ENCODE measurements around the gene NQO2.
"Not testable (repeated sequence)": the region's sequence is repeated elsewhere in the genome, so short reads cannot be mapped to it uniquely, and the experiment has no call there.

NQO2 gene

GRCh38 chr6:2989332-2990247, 10.1 kb upstream of the NQO2 start:
- DNase-seq, result peak; percentile 75

DNA sequence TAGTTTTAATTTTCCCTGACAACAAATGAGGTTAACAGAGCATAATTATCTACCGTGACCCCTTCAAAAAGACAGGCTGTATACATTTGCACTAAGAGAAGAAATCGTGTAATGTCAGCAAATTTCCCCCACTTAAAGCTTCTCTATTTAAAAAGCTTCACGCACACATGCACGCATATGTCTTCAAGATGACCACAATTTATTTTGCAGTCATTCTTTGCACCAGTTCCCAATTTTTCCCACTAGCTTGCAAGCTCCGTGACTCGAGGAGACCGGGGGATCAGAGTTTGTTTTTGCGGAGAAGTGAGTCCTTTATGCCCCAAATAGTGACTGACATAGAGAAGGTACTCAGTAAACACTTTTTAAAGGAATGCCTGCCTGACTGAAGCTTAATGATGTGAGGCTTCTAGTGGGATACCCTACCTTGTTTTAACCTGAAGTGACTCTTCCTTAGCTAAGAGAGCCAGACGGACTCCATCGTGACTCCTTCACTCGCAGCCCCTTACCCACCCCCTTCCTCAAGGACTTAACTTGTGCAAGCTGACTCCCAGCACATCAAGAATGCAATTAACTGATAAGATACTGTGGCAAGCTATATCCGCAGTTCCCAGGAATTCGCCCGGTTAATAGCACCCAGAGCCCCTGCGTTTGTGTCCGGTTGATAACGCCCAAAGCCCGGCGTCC, 9.3 kb upstream of the NQO2 start:
- no peak for DNase-seq

- DNase-seq, result no peak
Observed at GRCh38 chr6:2990932-2991506, 8.7 kb upstream of the NQO2 start.

DNA sequence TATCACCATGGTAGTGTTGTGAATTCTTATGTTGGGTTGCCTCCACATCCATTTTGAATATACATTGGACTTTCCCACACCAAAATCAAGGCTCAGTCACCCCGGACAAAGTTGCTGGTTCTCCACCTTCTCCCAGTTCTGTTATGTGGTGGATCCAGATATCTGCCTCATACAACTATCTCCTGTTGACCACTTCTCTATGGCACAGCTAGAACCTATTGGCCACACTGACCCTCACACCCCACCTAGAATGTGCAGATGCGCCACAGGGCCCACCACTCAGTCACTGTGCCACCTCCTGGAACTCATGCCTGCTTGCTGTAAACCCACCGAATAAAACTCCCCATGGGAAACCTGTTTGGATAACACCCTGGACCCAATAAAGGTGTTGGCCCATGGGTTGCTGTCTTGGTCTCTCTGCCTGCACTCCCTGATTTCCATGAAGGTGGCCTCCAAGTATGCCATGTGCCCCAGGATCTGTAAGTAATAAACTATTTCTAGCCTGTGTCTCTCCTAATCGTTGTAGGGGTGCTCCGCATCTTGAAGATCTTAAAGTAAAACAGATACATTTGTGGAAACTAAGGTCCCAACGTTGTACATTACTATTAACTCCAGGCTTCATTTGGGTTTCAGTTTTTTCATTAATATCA, 7.2 kb upstream of the NQO2 start:
- no peak for DNase-seq

DNA sequence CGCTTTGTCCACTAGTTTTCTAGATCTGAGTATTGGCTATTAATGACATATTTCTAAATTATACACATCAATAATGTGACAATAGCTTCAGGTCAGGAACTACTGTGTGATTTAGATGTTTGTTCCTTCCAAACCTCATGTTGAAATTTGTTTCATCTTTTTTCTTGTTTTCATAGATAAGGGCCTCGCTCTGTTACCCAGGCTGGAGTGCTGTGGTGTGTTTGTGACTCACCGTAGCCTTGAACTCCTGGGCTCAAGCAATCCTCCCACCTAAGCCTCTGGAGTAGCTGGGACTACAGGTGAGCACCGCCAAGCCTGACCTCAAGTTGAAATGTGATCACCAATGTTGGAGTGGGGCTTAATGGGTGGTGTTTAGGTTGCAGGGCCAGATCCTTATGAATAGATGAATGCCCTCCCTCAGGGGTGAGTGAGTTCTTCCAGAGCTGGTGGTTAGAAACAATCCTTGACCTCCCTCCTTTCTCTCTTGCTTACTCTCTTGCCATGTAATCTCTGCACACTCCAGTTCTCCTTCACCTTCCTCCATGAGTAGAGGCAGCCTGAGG, 5.9 kb upstream of the NQO2 start:
- DNase-seq, result no peak

GRCh38 chr6:2998249-2998997, 1.3 kb upstream of the NQO2 start:
- peak; percentile 75 for DNase-seq

DNA sequence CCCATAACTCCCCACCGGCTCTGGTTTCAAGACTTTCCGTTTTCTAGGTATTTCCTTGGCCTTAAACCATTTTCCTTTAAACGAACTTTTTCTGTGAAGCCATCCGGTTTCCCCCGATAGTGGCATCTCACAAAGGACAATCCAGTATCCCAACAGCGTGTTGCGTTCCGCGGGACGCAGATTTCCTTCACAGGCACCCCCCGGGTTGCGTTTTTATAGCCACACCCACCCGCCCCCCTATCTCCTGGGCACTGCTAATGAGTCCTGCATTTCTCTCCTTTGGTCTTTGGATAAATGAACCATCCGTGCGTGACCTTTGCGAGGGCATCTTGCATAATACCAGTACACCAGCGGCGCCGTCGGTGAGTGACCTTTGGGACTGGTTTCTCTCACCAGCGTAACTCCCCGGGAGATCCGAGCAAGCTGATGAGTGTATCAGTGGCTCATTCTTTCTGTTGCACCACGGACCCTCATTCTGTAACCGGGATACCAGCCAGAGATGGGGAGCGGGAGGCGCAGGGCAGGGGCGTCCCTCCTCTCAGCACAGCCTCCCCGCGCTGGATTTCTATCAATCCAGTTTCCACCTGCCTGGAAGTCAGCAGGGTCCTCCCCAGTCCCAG, 586 bp upstream of the NQO2 start:
- no peak for DNase-seq

GRCh38 chr6:3001146-3001772, 1.6 kb downstream of the NQO2 start:
- no peak for DNase-seq

- no peak for DNase-seq
Observed at GRCh38 chr6:3001773-3002293, 2.1 kb downstream of the NQO2 start.

GRCh38 chr6:3003226-3003625, 3.5 kb downstream of the NQO2 start:
- not testable (repeated sequence) for DNase-seq

- DNase-seq, result no peak
Observed at GRCh38 chr6:3005077-3005476, 5.4 kb downstream of the NQO2 start.

GRCh38 chr6:3005874-3006273, 6.2 kb downstream of the NQO2 start:
- DNase-seq, result no peak

GRCh38 chr6:3006476-3006875, 6.8 kb downstream of the NQO2 start:
- DNase-seq, result no peak

GRCh38 chr6:3007571-3007970, 7.9 kb downstream of the NQO2 start:
- no peak for DNase-seq

GRCh38 chr6:3008712-3009265, 9.1 kb downstream of the NQO2 start:
- DNase-seq, result not testable (repeated sequence)

DNA sequence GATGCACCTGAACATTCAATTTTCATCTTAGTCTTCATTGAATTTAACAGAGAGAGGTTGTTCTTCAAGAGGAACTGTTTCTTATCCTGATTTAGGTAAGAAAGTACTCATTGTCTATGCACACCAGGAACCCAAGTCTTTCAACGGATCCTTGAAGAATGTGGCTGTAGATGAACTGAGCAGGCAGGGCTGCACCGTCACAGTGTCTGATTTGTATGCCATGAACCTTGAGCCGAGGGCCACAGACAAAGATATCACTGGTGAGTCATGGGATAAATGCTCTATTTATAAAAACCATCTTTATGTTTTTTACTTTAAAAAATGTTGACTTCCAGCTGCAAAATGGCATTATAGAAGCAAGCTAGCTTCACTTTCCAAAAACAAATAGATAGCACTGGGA, 10.2 kb downstream of the NQO2 start:
- DNase-seq, result no peak

- no peak for DNase-seq
Observed at GRCh38 chr6:3011158-3011557, 11.5 kb downstream of the NQO2 start.

DNA sequence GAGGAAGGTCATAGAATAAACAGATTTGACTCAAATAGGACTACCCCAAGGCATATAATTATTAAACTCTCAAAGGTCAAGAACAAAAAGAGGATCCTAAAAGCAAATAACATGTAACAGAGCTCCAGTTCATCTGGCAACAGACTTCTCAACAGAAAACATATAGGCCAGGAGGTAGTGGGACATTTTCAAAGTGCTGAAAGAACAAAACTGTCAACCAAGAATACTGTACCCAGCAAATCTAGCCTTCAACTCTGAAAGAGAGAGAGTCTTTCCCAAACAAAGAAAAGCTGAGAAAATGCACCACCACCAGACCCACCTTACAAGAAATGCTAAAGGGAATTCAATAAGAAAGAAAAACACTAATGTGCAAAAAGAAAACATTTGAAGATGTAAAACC, 11.9 kb downstream of the NQO2 start:
- no peak for DNase-seq

DNA sequence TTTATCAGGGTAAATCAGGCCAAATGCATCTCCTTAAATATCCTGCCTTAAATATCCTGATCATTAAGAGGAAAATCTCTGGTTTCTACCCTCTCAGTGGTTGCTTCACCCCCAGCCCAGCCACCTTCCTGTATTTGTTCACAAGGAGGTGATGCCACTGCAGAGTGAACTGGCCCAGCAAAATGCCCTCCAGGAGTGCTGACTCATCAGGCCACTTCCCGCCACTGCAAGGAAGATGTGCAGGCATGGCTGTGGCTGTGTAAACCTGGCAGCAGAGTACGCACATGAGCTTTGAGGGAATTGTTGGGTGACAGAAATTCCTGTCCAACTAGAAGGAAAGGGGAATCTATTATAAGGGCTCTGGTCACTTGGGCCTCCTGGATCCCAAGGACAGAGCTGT, 13.8 kb downstream of the NQO2 start:
- DNase-seq, result no peak

GRCh38 chr6:3013901-3014674, 14.4 kb downstream of the NQO2 start:
- DNase-seq, result no peak

Measured in activated CD8-positive, alpha-beta memory T cell treated with anti-CD3 and anti-CD28 coated beads, Interleukin-2, amount 50 U/mL, for 48 hours (primary cell).